Measurements from ENCODE around the gene EPS8L1.

EPS8L1 gene

GRCh38 chr19:55112777-55113569 lies 37.3 kb downstream of the EPS8L1 start:
- FAIRE-seq: no peak
- no peak for DNase-seq (ENCODE audit: insufficient read length, low spot score)

GRCh38 chr19:55113570-55114039 lies 37.9 kb downstream of the EPS8L1 start:
- FAIRE-seq: no peak
- peak; percentile 45 for DNase-seq (ENCODE audit: insufficient read length, low spot score)

GRCh38 chr19:55114566-55115145 lies 39.0 kb downstream of the EPS8L1 start:
- no peak for DNase-seq (ENCODE audit: insufficient read length, low spot score)
- FAIRE-seq: no peak

GRCh38 chr19:55115446-55116065 lies 39.9 kb downstream of the EPS8L1 start:
- no peak for DNase-seq (ENCODE audit: insufficient read length, low spot score)
- no peak for FAIRE-seq

GRCh38 chr19:55116232-55116858 lies 40.7 kb downstream of the EPS8L1 start:
- no peak for FAIRE-seq
- peak; percentile 60 for DNase-seq (ENCODE audit: insufficient read length, low spot score)

GRCh38 chr19:55116859-55117662 lies 41.4 kb downstream of the EPS8L1 start, which contains the start of gene PPP1R12C:
TSS of gene PPP1R12C (minus strand) at chr19:55117637. CDS start at chr19:55117543, 94 bp downstream.
- FAIRE-seq (no peak), DNase-seq (ENCODE audit: insufficient read length, low spot score) (no peak)

GRCh38 chr19:55117663-55118391 lies 42.2 kb downstream of the EPS8L1 start:
- DNase-seq (ENCODE audit: insufficient read length, low spot score) (peak; percentile 99), FAIRE-seq (peak; percentile 91)

- FAIRE-seq: no peak
- DNase-seq (ENCODE audit: insufficient read length, low spot score): no peak
These were observed 42.8 kb downstream of the EPS8L1 start for GRCh38 chr19:55118401-55118991.

GRCh38 chr19:55119053-55119452 lies 43.4 kb downstream of the EPS8L1 start:
- FAIRE-seq: no peak

GRCh38 chr19:55131421-55131820 lies 55.8 kb downstream of the EPS8L1 start:
- FAIRE-seq (no peak), DNase-seq (ENCODE audit: insufficient read length, low spot score) (no peak)

More at GRCh38 chr19:55119053-55119452, 43.4 kb downstream of the EPS8L1 start:
- no peak for DNase-seq (ENCODE audit: insufficient read length, low spot score)

- DNase-seq (ENCODE audit: insufficient read length, low spot score) (no peak), FAIRE-seq (no peak)
These were observed 56.9 kb downstream of the EPS8L1 start for GRCh38 chr19:55132453-55133129.

GRCh38 chr19:55133639-55134444 lies 58.2 kb downstream of the EPS8L1 start:
- DNase-seq (ENCODE audit: insufficient read length, low spot score) (no peak), FAIRE-seq (no peak)

- no peak for FAIRE-seq
- DNase-seq (ENCODE audit: insufficient read length, low spot score): no peak
These were observed 59.1 kb downstream of the EPS8L1 start for GRCh38 chr19:55134736-55135135.

- no peak for DNase-seq (ENCODE audit: insufficient read length, low spot score)
- FAIRE-seq: no peak
These were observed 60.9 kb downstream of the EPS8L1 start for GRCh38 chr19:55136399-55137102.
